Measurements from ENCODE around the gene ZKSCAN5.

DNA sequence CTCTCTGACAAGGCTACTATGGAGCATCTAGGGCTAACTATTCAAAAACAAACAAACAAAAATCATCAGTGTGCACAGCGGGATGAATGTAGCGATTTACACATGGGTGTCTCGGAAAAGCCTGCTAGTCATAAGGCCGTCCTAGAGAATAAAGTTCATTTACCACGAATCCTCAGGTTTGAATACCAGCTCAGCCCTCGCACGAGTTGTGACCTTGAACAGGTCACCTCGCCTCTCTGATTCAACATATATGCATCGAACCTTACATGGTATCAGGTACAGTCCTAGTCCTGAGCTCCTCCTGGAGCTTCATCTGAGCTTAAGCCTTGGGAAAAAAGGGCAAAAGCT is 39.1 kb upstream of the ZKSCAN5 start:
- TF ChIP-seq, protein P1, sequence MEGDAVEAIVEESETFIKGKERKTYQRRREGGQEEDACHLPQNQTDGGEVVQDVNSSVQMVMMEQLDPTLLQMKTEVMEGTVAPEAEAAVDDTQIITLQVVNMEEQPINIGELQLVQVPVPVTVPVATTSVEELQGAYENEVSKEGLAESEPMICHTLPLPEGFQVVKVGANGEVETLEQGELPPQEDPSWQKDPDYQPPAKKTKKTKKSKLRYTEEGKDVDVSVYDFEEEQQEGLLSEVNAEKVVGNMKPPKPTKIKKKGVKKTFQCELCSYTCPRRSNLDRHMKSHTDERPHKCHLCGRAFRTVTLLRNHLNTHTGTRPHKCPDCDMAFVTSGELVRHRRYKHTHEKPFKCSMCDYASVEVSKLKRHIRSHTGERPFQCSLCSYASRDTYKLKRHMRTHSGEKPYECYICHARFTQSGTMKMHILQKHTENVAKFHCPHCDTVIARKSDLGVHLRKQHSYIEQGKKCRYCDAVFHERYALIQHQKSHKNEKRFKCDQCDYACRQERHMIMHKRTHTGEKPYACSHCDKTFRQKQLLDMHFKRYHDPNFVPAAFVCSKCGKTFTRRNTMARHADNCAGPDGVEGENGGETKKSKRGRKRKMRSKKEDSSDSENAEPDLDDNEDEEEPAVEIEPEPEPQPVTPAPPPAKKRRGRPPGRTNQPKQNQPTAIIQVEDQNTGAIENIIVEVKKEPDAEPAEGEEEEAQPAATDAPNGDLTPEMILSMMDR (IDR thresholded peaks at IDR 0.05; ENCODE audit: insufficient read depth, low read depth, low read length): no peak
- no peak for TF ChIP-seq EZH2 (IDR thresholded peaks at IDR 0.05; ENCODE audit: insufficient read depth, low read length)

All from astrocyte (in vitro differentiated cells and primary cell).